Measurements from ENCODE around the gene MRM2. TPM values are rescaled to one million over a fixed set of nuclear protein-coding genes. Genes with fewer than 3 reads are reported as not detected.

The MRM2 gene
- total RNA-seq, 1 donor: 21.4 TPM

- peak; percentile 19 for DNase-seq (ENCODE audit: insufficient read length, low spot score, missing footprints)
- H3K4me2 ChIP-seq (ENCODE audit: insufficient read depth, low read length): no peak overlapping the region
- H3K36me3 ChIP-seq (ENCODE audit: insufficient read depth, low read length): peaks cover 16% of the 10 kb centered on the region
- no peaks in the 10 kb centered on the region for H3K9me3 ChIP-seq (ENCODE audit: low read depth, low read length)
- H3K27me3 ChIP-seq (ENCODE audit: insufficient read depth, low read length): no peaks in the 10 kb centered on the region
- H3K79me2 ChIP-seq (ENCODE audit: insufficient read depth, low read length): no peaks in the 10 kb centered on the region
- no peaks in the 10 kb centered on the region for H4K20me1 ChIP-seq (ENCODE audit: insufficient read depth, low read length)
- no peak overlapping the region for H2AFZ ChIP-seq (ENCODE audit: low read length)
- no peak for TF ChIP-seq CTCF (IDR thresholded peaks at IDR 0.05; ENCODE audit: extremely low read depth, low read depth, low read length)
- H3K4me1 ChIP-seq (ENCODE audit: insufficient read depth, low read length): no peaks in the 10 kb centered on the region
- H3K27ac ChIP-seq (ENCODE audit: low read depth, low read length): no peak overlapping the region
- H3K4me3 ChIP-seq (ENCODE audit: insufficient read depth, low read length): no peak overlapping the region
Measured at GRCh38 chr7:2198760-2199159, 43.2 kb downstream of the MRM2 start.

- H3K27ac ChIP-seq (ENCODE audit: low read depth, low read length): no peak overlapping the region
- H3K27me3 ChIP-seq (ENCODE audit: insufficient read depth, low read length): no peaks in the 10 kb centered on the region
- H2AFZ ChIP-seq (ENCODE audit: low read length): no peak overlapping the region
- no peaks in the 10 kb centered on the region for H3K4me1 ChIP-seq (ENCODE audit: insufficient read depth, low read length)
- H4K20me1 ChIP-seq (ENCODE audit: insufficient read depth, low read length): no peaks in the 10 kb centered on the region
- no peaks in the 10 kb centered on the region for H3K9me3 ChIP-seq (ENCODE audit: low read depth, low read length)
- H3K79me2 ChIP-seq (ENCODE audit: insufficient read depth, low read length): no peaks in the 10 kb centered on the region
- no peak overlapping the region for H3K4me3 ChIP-seq (ENCODE audit: insufficient read depth, low read length)
- TF ChIP-seq CTCF (IDR thresholded peaks at IDR 0.05; ENCODE audit: extremely low read depth, low read depth, low read length): no peak
- no peak overlapping the region for H3K4me2 ChIP-seq (ENCODE audit: insufficient read depth, low read length)
- H3K36me3 ChIP-seq (ENCODE audit: insufficient read depth, low read length): peaks cover 16% of the 10 kb centered on the region
- peak; percentile 13 for DNase-seq (ENCODE audit: insufficient read length, low spot score, missing footprints)
Measured at GRCh38 chr7:2198206-2198605, 43.8 kb downstream of the MRM2 start.

DNA sequence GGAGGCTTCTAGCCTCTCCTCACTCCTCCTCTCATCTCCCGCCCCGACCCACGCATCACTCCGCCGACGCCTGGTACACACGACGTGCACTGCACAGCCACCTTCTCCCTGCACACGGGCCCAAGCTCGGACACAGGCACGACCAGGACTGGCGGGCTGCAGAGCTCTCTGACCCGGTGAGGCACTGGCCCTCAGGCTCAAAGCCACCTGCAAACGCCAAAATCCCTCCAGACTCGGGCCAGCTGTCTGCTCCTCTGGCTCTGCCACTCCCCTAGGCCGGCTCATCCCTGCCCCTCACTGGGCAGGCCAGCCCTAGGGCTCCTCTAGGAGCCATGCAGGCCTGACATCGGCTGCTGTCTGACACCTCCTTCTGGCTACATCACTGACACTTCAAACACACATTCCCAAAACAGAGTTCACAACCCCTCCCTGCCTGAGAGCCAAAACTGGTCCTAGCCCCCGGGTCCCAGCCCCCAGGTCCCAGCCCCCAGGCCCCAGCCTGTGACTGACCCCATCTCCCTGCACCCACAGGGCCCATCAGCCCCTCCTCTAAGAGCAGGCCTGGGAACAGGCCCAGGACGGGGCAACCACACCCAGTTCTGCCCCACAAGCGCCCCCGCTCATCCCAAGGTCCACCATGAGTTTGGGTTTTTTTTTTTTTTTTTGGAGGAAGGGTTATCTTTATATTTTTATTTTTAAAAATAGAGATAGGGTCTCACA lies 44.4 kb downstream of the MRM2 start:
- peaks cover 16% of the 10 kb centered on the region for H3K36me3 ChIP-seq (ENCODE audit: insufficient read depth, low read length)
- no peak overlapping the region for H3K4me3 ChIP-seq (ENCODE audit: insufficient read depth, low read length)
- DNase-seq (ENCODE audit: insufficient read length, low spot score, missing footprints): peak; percentile 31
- H3K27ac ChIP-seq (ENCODE audit: low read depth, low read length): no peak overlapping the region
- H3K4me2 ChIP-seq (ENCODE audit: insufficient read depth, low read length): no peak overlapping the region
- H4K20me1 ChIP-seq (ENCODE audit: insufficient read depth, low read length): no peaks in the 10 kb centered on the region
- H3K79me2 ChIP-seq (ENCODE audit: insufficient read depth, low read length): no peaks in the 10 kb centered on the region
- no peaks in the 10 kb centered on the region for H3K9me3 ChIP-seq (ENCODE audit: low read depth, low read length)
- H3K27me3 ChIP-seq (ENCODE audit: insufficient read depth, low read length): no peaks in the 10 kb centered on the region
- TF ChIP-seq CTCF (IDR thresholded peaks at IDR 0.05; ENCODE audit: extremely low read depth, low read depth, low read length): no peak
- no peaks in the 10 kb centered on the region for H3K4me1 ChIP-seq (ENCODE audit: insufficient read depth, low read length)
- H2AFZ ChIP-seq (ENCODE audit: low read length): no peak overlapping the region

GRCh38 chr7:2196381-2197378 lies 45.3 kb downstream of the MRM2 start:
- no peak for TF ChIP-seq CTCF (IDR thresholded peaks at IDR 0.05; ENCODE audit: extremely low read depth, low read depth, low read length)
- no peaks in the 10 kb centered on the region for H3K4me1 ChIP-seq (ENCODE audit: insufficient read depth, low read length)
- DNase-seq (ENCODE audit: insufficient read length, low spot score, missing footprints): peak; percentile 54
- peaks cover 16% of the 10 kb centered on the region for H3K36me3 ChIP-seq (ENCODE audit: insufficient read depth, low read length)
- no peaks in the 10 kb centered on the region for H4K20me1 ChIP-seq (ENCODE audit: insufficient read depth, low read length)
- H2AFZ ChIP-seq (ENCODE audit: low read length): no peak overlapping the region
- H3K9me3 ChIP-seq (ENCODE audit: low read depth, low read length): no peaks in the 10 kb centered on the region
- H3K4me2 ChIP-seq (ENCODE audit: insufficient read depth, low read length): no peak overlapping the region
- no peak overlapping the region for H3K27ac ChIP-seq (ENCODE audit: low read depth, low read length)
- no peaks in the 10 kb centered on the region for H3K79me2 ChIP-seq (ENCODE audit: insufficient read depth, low read length)
- no peaks in the 10 kb centered on the region for H3K27me3 ChIP-seq (ENCODE audit: insufficient read depth, low read length)
- no peak overlapping the region for H3K4me3 ChIP-seq (ENCODE audit: insufficient read depth, low read length)
